DOHH2 (cell line): Measurements from ENCODE around the gene SLC49A3.
A peak's percentile ranks its signal among the peaks of the same experiment; 100 is the strongest.
"Not testable (repeated sequence)": the region's sequence is repeated elsewhere in the genome, so short reads cannot be mapped to it uniquely, and the experiment has no call there.

Experiments used
- H3F3A ChIP-seq: fragments of 200-600 bp; sonication (generic), shearing (Covaris generic); 2 replicates; pipeline ENCODE4 v1.6.0; 2016; ENCODE audit warnings: antibody characterized with exemption, mild to moderate bottlenecking; ENCODE audit not compliant: control insufficient read depth, insufficient read depth
- H3K27ac ChIP-seq: fragments of 200-600 bp; sonication (generic); 2 replicates; pipeline ENCODE4 v1.5.1; 2014; ENCODE audit warnings: low read depth, mild to moderate bottlenecking, low read length, moderate library complexity
- H3K27me3 ChIP-seq: fragments of 200-600 bp; sonication (generic); 2 replicates; pipeline ENCODE4 v1.6.1; 2014; ENCODE audit warnings: mild to moderate bottlenecking, low read length, mixed read lengths; ENCODE audit not compliant: control insufficient read depth
- H3K36me3 ChIP-seq: fragments of 200-600 bp; sonication (generic); 2 replicates; pipeline ENCODE4 v1.6.1; 2014; ENCODE audit warnings: mild to moderate bottlenecking, low read length, moderate library complexity, mixed read lengths; ENCODE audit not compliant: control insufficient read depth
- H3K4me1 ChIP-seq: fragments of 200-600 bp; sonication (generic); 2 replicates; pipeline ENCODE4 v1.6.1; 2014; ENCODE audit warnings: mild to moderate bottlenecking, low read length, mixed read lengths; ENCODE audit not compliant: control insufficient read depth
- H3K4me2 ChIP-seq: fragments of 200-600 bp; sonication (generic); 2 replicates; pipeline ENCODE4 v1.6.0; 2014; ENCODE audit warnings: mild to moderate bottlenecking, low read length, moderate library complexity
- H3K4me3 ChIP-seq: fragments of 200-600 bp; sonication (generic); 2 replicates; pipeline ENCODE4 v1.5.1; 2014; ENCODE audit warnings: mild to moderate bottlenecking, low read length, mixed read lengths
- H3K79me2 ChIP-seq: fragments of 200-600 bp; sonication (generic); 2 replicates; pipeline ENCODE4 v1.6.1; 2014; ENCODE audit warnings: mild to moderate bottlenecking, low read length, mixed read lengths; ENCODE audit not compliant: control insufficient read depth
- H3K9me2 ChIP-seq: fragments of 200-600 bp; sonication (generic); replicated peaks from 2 replicates; pipeline ENCODE4 v1.6.1; 2014; ENCODE audit warnings: mild to moderate bottlenecking, low read length, mixed read lengths; ENCODE audit not compliant: control insufficient read depth
- H3K9me3 ChIP-seq: fragments of 200-600 bp; sonication (generic); 2 replicates; pipeline ENCODE4 v1.6.1; 2014; ENCODE audit warnings: antibody characterized with exemption, low read length, mixed read lengths; ENCODE audit not compliant: control insufficient read depth, insufficient read depth
- H4K20me1 ChIP-seq: fragments of 200-600 bp; sonication (generic); 2 replicates; pipeline ENCODE4 v1.6.0; 2014; ENCODE audit warnings: low read depth, mild to moderate bottlenecking, antibody characterized with exemption, low read length, moderate library complexity; ENCODE audit not compliant: control insufficient read depth, insufficient read depth
- EZH2phosphoT487 ChIP-seq: fragments of 200-600 bp; sonication (generic); IDR thresholded peaks from 2 replicates; pipeline ENCODE4 v1.6.1; 2017; ENCODE audit warnings: borderline replicate concordance, mild to moderate bottlenecking, antibody characterized with exemption, low read length, moderate library complexity, mixed read lengths
- TF ChIP-seq, protein P1 (sequence below): fragments of 200-600 bp; sonication (generic); IDR thresholded peaks from one replicate; pipeline ENCODE4 v1.5.1; 2014; ENCODE audit warnings: antibody characterized with exemption, mild to moderate bottlenecking, low read depth, low read length; ENCODE audit not compliant: poor library complexity, severe bottlenecking

SLC49A3 gene

DNA sequence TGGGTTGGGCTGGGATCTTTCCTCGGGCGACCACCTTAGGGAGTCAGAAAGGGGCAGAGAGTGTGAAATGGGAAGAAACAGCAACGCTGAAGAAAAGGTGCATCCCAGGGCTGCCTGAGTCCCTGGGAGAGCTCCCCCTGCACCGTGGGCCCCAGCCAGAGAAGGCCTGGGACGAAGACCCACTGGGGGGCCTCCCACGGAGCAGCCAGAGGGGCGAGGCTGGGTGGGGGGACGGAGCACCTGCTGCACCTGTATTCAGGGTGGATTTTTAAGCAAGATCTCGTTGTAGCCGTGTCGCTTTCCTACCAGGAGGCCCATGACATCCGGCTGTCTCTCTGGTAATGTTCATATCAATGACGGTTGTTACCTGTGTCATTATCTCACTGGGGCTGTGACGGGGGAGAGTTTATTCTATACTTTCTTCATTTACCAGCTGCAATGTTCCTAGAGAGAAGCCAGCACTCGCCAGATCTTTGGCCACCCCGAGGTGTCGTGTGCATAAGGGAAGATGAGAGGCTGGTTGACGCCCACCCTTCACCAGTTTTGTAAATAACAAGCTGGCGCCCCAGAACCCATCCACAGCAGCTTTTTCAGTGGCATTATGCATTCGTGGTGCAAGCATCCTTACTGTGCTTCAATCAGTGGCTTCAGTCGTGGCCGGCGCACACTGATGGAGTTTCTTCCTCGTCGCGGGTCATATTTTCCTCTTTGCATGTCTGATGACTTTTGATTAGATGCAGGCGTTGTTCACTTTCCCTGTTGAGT is 11.0 kb upstream of the SLC49A3 start:
- Histone ChIP-seq H3K36me3 (no peaks in the 10 kb centered on the region), H3K27me3 (no peaks in the 10 kb centered on the region), H3K79me2 (no peaks in the 10 kb centered on the region), H3F3A (peaks cover 7% of the 10 kb centered on the region; the same call in 1 of the 2 replicates), H3K4me3 (peak overlapping the region; percentile 69), H3K9me3 (no peaks in the 10 kb centered on the region), H3K27ac (peak overlapping the region; percentile 92), H3K9me2 (no peaks in the 10 kb centered on the region), H4K20me1 (no peaks in the 10 kb centered on the region), H3K4me2 (peak overlapping the region; percentile 90), H3K4me1 (peaks cover 51% of the 10 kb centered on the region)
- TF ChIP-seq EZH2phosphoT487: no peak
- TF ChIP-seq, protein P1, sequence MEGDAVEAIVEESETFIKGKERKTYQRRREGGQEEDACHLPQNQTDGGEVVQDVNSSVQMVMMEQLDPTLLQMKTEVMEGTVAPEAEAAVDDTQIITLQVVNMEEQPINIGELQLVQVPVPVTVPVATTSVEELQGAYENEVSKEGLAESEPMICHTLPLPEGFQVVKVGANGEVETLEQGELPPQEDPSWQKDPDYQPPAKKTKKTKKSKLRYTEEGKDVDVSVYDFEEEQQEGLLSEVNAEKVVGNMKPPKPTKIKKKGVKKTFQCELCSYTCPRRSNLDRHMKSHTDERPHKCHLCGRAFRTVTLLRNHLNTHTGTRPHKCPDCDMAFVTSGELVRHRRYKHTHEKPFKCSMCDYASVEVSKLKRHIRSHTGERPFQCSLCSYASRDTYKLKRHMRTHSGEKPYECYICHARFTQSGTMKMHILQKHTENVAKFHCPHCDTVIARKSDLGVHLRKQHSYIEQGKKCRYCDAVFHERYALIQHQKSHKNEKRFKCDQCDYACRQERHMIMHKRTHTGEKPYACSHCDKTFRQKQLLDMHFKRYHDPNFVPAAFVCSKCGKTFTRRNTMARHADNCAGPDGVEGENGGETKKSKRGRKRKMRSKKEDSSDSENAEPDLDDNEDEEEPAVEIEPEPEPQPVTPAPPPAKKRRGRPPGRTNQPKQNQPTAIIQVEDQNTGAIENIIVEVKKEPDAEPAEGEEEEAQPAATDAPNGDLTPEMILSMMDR: no peak

- not testable (repeated sequence) for H3K79me2 ChIP-seq, H3K4me2 ChIP-seq, H3K27me3 ChIP-seq, H3K9me3 ChIP-seq, H3K36me3 ChIP-seq, H4K20me1 ChIP-seq, H3F3A ChIP-seq, H3K4me3 ChIP-seq, H3K9me2 ChIP-seq, H3K27ac ChIP-seq
- peaks cover 33% of the 10 kb centered on the region for H3K4me1 ChIP-seq
These were observed 5.5 kb upstream of the SLC49A3 start for GRCh38 chr4:694341-694940.

DNA sequence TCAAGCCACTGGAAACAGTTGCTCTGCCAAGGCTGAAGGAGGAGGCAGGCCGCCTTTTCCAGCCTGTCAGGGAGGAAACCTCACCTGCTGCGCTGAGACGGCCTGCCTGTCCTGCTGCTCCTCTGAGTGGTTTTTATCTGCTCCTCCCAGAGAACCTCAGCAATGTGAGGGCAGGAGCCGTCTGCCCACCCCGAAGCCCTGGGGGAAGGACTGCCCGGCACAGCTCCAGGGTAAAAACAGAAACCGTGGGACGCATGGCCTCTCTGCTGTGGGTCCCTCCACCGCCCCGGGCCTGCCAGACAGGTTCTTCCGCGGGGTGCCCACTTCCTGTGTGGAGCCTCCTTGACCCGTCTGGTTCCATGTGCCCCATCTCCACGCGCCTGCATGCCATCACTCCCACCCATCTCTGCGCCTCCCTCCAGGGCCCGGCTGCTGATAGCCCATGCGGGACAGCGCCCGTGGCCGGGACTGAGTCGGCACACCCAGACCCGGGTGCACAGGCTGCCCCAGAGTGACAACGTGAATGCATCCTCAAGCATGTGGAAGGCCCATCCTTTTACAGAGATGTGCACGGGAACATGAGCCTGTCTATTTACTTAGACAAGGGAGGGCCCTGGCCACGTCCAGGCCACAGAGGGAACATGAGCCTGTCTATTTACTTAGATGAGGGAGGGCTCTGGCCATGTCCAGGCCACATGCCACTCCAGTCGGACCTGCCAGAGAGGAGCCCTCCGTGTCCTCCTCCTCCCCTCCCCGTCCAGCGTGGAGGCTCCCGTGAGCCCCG is 4.0 kb upstream of the SLC49A3 start:
- Histone ChIP-seq H3K4me2 (no peak overlapping the region), H3F3A (0 out of 2 replicates have a peak, but pooled peaks cover 3% of the 10 kb centered on the region), H3K9me3 (no peaks in the 10 kb centered on the region), H4K20me1 (no peaks in the 10 kb centered on the region), H3K36me3 (no peaks in the 10 kb centered on the region), H3K9me2 (no peaks in the 10 kb centered on the region), H3K79me2 (no peaks in the 10 kb centered on the region), H3K27ac (no peak overlapping the region), H3K4me1 (peaks cover 20% of the 10 kb centered on the region), H3K27me3 (no peaks in the 10 kb centered on the region), H3K4me3 (no peak overlapping the region)
- no peak for TF ChIP-seq EZH2phosphoT487
- TF ChIP-seq, protein P1: no peak
